Spleen (tissue), 11 donors: Measurements from ENCODE around the gene THRSP. TPM values are rescaled to one million over a fixed set of nuclear protein-coding genes. Genes with fewer than 3 reads are reported as not detected.

ENCODE experiments used
- DNase-seq: peaks from one replicate; pipeline ENCODE4 v3.0.0-alpha.2; 2020
- H3K27ac ChIP-seq, 8 donors: fragments of 200-600 bp; sonication (generic) in 7 of 8; 1 replicate in 4 of 8; 2 replicates in 4 of 8; pipeline versions ENCODE4 v1.5.0 to v1.8.0; 2016 to 2021; ENCODE audit warnings: inconsistent platforms in 4 of 8, mild to moderate bottlenecking in 4 of 8, moderate library complexity in 1 of 8
- H3K27me3 ChIP-seq, 7 donors: fragments of 200-600 bp; sonication (generic) in 6 of 7; replicated peaks in 1 of 7; 1 replicate in 4 of 7; 2 replicates in 3 of 7; pipeline versions ENCODE4 v1.5.0 to v1.8.0; 2016 to 2021; ENCODE audit warnings: inconsistent platforms in 3 of 7, mild to moderate bottlenecking in 1 of 7
- H3K36me3 ChIP-seq, 6 donors: fragments of 200-600 bp; sonication (generic) in 5 of 6; 1 replicate in 4 of 6; 2 replicates in 2 of 6; pipeline versions ENCODE4 v1.5.0 to v1.8.0; 2016 to 2021; ENCODE audit warnings: inconsistent platforms in 2 of 6
- H3K4me1 ChIP-seq, 6 donors: fragments of 200-600 bp; sonication (generic) in 5 of 6; 1 replicate in 3 of 6; 2 replicates in 3 of 6; pipeline versions ENCODE4 v1.5.0 to v1.8.0; 2016 to 2021; ENCODE audit warnings: inconsistent platforms in 3 of 6
- H3K4me3 ChIP-seq, 8 donors: fragments of 200-600 bp; sonication (generic) in 7 of 8; 1 replicate in 4 of 8; 2 replicates in 4 of 8; pipeline versions ENCODE4 v1.5.0 to v1.8.0; 2016 to 2021; ENCODE audit warnings: inconsistent platforms in 4 of 8, mild to moderate bottlenecking in 4 of 8, moderate library complexity in 2 of 8
- H3K9me3 ChIP-seq, 8 donors: fragments of 200-600 bp; sonication (generic) in 7 of 8; 1 replicate in 4 of 8; 2 replicates in 4 of 8; pipeline versions ENCODE4 v1.5.0 to v1.8.0; 2016 to 2021; ENCODE audit warnings: inconsistent platforms in 4 of 8
- CTCF ChIP-seq, 11 experiments: fragments of 200-600 bp in 7 of 11; fragments of 450-650 bp in 4 of 11; sonication (generic) in 4 of 11; IDR thresholded peaks in 8 of 11; conservative IDR thresholded peaks in 3 of 11; 1 replicate in 7 of 11; 2 replicates in 4 of 11; pipeline versions ENCODE4 v1.4.0 to v1.8.0; 2016 to 2021; ENCODE audit warnings: antibody characterized with exemption in 11 of 11, inconsistent platforms in 4 of 11, mild to moderate bottlenecking in 1 of 11
- POLR2A ChIP-seq, 3 donors: fragments of 450-650 bp; IDR thresholded peaks; one replicate each; pipeline ENCODE4 v1.5.1; 2017; ENCODE audit warnings: antibody characterized with exemption in 3 of 3, mild to moderate bottlenecking in 1 of 3
- POLR2AphosphoS5 ChIP-seq, 3 donors: sonication (generic); formaldehyde crosslinking; IDR thresholded peaks; one replicate each; pipeline ENCODE4 v1.5.1; 2017; ENCODE audit warnings: antibody characterized with exemption in 3 of 3
- WGBS, 5 donors: extraction: QIAGEN DNeasy Blood & Tissue Kit in 3 of 5; methylation state at CpG; one replicate each; pipeline versions ENCODE4 v1.1.5 to v1.1.7; 2013 to 2018; 5-methylcytosine and 5-hydroxymethylcytosine counted together
- intact Hi-C: fragments of 100-400 bp; cut with DNase I; formaldehyde crosslinking; loops from one replicate; pipeline ENCODE4 v1.15.0; 2023; ENCODE audit warnings: low total_unique reads
- polyA plus RNA-seq, 3 donors: library from polyadenylated mRNA; stranded (reverse); fragments of 200-250 nt; gene quantifications; one replicate each; pipeline ENCODE4 v1.2.1, GENCODE V29; 2013
- total RNA-seq, 7 donors: library from RNA; depleted of rRNA in 3 of 7; stranded (reverse); fragments of >200 nt in 3 of 7; fragmentation: NEBNext Ultra II Directional in 4 of 7; extraction: Animal tissue kit (Norgen Biotek cat#: 25700) in 4 of 7; gene quantifications; one replicate each; pipeline versions ENCODE4 v1.1.0 to v1.2.1, GENCODE V29; 2016 to 2021
- donor health status: healthy with polysubstance abuse.
- donor health status: DM: no; HTN: no; CAD: no; lungs with moderate emphysema.
- donor health status: DM: no; HTN: no; CAD: no.
- donor health status: Bipolar disorder and iron deficiency.
- donor health status: healthy.
- donor health status: DM: no; HTN: no; CAD: no.
- donor health status: DM: yes; HTN: yes; CAD: no.

The THRSP gene
- total and polyA plus RNA-seq, 10 donors = 0.13 to 0.29 TPM; not detected in 8

- no peak overlapping the region for H3K27ac ChIP-seq
- peaks cover 3 to 71% (median 51%) of the 10 kb centered on the region in 6 donors for H3K36me3 ChIP-seq
- no peaks in the 10 kb centered on the region for H3K9me3 ChIP-seq
- intact Hi-C loops = no loop called here
- H3K27me3 ChIP-seq = no peaks in the 10 kb centered on the region
- DNase-seq = no peak
- TF ChIP-seq POLR2AphosphoS5 (IDR thresholded peaks at IDR 0.05) (no peak), POLR2A (IDR thresholded peaks at IDR 0.05) (no peak), CTCF (IDR thresholded peaks at IDR 0.05 in 8 of 11, conservative IDR thresholded peaks at IDR 0.05 in 3 of 11) (no peak)
- no peak overlapping the region for H3K4me3 ChIP-seq
- peaks cover 4 to 23% (median 9%) of the 10 kb centered on the region in 6 donors for H3K4me1 ChIP-seq
- WGBS, 5 donors = 92 to 96% (median 94%) methylated on average over 2 of the region's 2 CpGs
Measured at GRCh38 chr11:78070621-78071020, 7.0 kb downstream of the THRSP start.

GRCh38 chr11:78071717-78072116, 8.1 kb downstream of the THRSP start:
- no peaks in the 10 kb centered on the region for H3K27me3 ChIP-seq
- peaks cover 3 to 74% (median 51%) of the 10 kb centered on the region in 6 donors for H3K36me3 ChIP-seq
- H3K4me3 ChIP-seq = no peak overlapping the region
- DNase-seq = no peak
- H3K4me1 ChIP-seq = peaks cover 5 to 34% (median 19%) of the 10 kb centered on the region in 6 donors
- intact Hi-C loops = no loop called here
- WGBS, 5 donors = 73 to 90% (median 77%) methylated on average over 3 of the region's 3 CpGs
- H3K27ac ChIP-seq = no peak overlapping the region
- no peaks in the 10 kb centered on the region for H3K9me3 ChIP-seq
- TF ChIP-seq POLR2A (IDR thresholded peaks at IDR 0.05) (no peak), CTCF (IDR thresholded peaks at IDR 0.05 in 8 of 11, conservative IDR thresholded peaks at IDR 0.05 in 3 of 11) (no peak), POLR2AphosphoS5 (IDR thresholded peaks at IDR 0.05) (no peak)

- Histone ChIP-seq H3K4me3 (no peak overlapping the region), H3K9me3 (no peaks in the 10 kb centered on the region), H3K27me3 (no peaks in the 10 kb centered on the region), H3K27ac (no peak overlapping the region), H3K4me1 (peaks cover 12 to 41% (median 27%) of the 10 kb centered on the region in 6 donors), H3K36me3 (peaks cover 3 to 66% (median 45%) of the 10 kb centered on the region in 6 donors)
- no peak for TF ChIP-seq CTCF (IDR thresholded peaks at IDR 0.05 in 8 of 11, conservative IDR thresholded peaks at IDR 0.05 in 3 of 11)
- TF ChIP-seq POLR2A (IDR thresholded peaks at IDR 0.05) = no peak
- TF ChIP-seq POLR2AphosphoS5 (IDR thresholded peaks at IDR 0.05) = no peak
- 94 to 99% (median 97%) methylated on average over 4 of the region's 4 CpGs for WGBS, 5 donors
- no peak for DNase-seq
- intact Hi-C loops = no loop called here
Measured at GRCh38 chr11:78072455-78072854, 8.8 kb downstream of the THRSP start.

GRCh38 chr11:78074756-78075155, 11.1 kb downstream of the THRSP start:
- TF ChIP-seq CTCF (IDR thresholded peaks at IDR 0.05 in 8 of 11, conservative IDR thresholded peaks at IDR 0.05 in 3 of 11) (no peak), POLR2AphosphoS5 (IDR thresholded peaks at IDR 0.05) (no peak), POLR2A (IDR thresholded peaks at IDR 0.05) (no peak)
- no peak overlapping the region for H3K27ac ChIP-seq
- no peak overlapping the region for H3K4me3 ChIP-seq
- intact Hi-C loops = no loop called here
- no peaks in the 10 kb centered on the region for H3K27me3 ChIP-seq
- DNase-seq = no peak
- H3K36me3 ChIP-seq = peaks cover 3 to 43% (median 24%) of the 10 kb centered on the region in 6 donors
- peaks cover 20 to 60% (median 42%) of the 10 kb centered on the region in 6 donors for H3K4me1 ChIP-seq
- WGBS, 5 donors = 87 to 95% (median 89%) methylated on average over 6 of the region's 6 CpGs
- H3K9me3 ChIP-seq = no peaks in the 10 kb centered on the region
